Stimulated activated CD4-positive, alpha-beta T cell treated with anti-CD3 and anti-CD28 coated beads, Interleukin-12 subunit alpha, Interleukin-12 subunit beta, amount 100 ng/mL, for 48 hours (primary cell): ENCODE data around the gene CACNA1D.

Experiments used
- DNase-seq, 3 donors: peaks; one replicate each; pipeline ENCODE4 v3.0.0-alpha.2; 2020; ENCODE audit warnings: low read depth in 2 of 3, low spot score in 1 of 3

Gene CACNA1D

DNA sequence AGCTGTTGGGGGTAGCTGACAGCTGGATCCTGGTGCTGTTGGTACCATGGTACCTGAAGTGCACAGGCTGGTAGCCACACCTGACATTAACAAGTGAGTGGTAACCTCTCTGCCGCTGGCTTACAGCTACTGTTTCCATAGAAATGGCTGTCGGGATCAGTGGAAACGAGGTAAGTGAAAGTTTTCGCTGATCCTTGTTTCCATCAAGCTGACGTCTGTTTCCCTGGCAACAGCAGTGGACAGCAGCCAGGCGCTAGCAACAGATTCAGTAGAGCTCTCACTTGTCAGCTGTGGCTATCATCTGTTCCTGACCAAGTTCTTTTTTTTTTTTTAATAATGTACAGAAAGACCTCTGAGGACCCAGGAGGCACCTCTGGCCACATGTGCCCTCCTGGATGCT is 185.6 kb downstream of the CACNA1D start:
- DNase-seq, result no peak

DNA sequence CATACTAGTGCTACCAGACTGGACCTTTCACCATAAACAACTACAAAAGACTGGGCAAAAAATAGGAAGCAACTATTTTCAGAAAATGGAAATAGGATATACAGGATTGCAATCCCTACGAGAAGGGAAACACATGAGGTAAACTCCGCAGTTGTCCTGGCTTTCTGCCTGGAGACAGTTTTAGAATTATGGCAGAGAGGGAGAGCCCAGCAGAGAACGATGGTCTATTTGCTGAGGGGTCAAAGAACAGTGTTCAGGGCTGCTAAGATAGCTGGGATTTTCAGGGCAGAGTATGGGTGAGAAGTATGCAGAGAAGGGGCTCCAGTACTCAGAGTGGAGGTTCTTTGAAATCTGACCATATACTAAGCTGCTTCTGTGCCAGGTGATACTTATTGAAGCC is 188.4 kb downstream of the CACNA1D start:
- DNase-seq, result no peak

DNA sequence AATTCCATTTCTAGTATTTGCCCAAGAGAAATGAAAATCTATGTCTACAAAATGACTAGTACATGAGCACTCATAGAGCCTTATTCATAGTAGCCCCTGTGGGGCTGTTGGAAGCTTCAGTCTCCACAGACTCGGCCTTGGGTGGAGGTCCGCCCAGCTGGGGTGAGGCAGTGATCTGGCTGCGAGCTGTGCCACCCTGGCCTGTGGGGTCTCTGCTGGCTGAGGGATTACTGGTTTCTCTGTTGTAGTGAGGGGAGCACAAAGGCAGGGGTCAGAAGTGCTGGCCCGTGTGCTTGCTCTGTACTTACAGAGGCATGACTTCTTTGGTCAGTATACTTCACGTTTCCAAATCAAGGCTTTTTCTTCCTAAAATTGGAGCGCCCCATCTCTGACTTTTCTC is 193.7 kb downstream of the CACNA1D start:
- DNase-seq, result no peak

DNA sequence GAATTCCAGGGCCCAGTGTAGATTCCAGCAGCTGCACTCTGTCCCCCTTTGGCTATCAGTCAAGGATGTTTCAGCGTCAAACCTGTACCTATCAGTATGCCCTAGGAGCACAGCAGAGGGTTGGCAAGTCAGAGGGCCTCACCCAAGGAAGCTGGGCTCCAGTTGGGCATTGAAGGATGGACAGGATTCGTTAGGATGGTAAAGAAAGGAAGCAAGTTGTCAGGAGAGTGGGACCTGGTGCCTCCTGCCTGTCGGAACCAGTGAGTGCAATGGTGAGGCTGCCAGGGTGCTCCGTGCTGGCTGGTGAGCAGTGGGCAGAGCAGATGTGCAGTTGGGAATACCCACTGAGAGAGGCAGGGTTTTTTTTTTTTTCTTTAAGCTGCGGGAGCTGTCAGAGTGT is 194.6 kb downstream of the CACNA1D start:
- no peak for DNase-seq

DNA sequence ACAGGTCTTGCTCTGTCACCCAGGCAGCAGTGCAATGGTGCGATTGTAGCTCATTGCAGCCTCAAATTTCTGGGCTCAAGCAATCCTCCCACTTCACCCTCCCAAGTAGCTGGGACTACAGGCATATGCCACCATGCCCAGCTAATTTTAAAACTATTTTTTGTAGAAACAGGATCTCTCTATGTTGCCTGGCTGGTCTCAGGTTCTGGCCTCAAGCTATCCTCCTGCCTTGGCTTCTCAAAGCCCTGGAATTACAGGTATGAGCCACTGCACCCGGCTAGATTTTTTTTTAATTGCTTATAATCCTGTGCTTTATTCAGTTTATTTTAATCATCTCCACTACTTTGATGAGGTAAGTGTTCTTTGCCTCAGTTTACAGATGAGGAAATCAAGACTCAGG is 195.3 kb downstream of the CACNA1D start:
- DNase-seq, result no peak

DNA sequence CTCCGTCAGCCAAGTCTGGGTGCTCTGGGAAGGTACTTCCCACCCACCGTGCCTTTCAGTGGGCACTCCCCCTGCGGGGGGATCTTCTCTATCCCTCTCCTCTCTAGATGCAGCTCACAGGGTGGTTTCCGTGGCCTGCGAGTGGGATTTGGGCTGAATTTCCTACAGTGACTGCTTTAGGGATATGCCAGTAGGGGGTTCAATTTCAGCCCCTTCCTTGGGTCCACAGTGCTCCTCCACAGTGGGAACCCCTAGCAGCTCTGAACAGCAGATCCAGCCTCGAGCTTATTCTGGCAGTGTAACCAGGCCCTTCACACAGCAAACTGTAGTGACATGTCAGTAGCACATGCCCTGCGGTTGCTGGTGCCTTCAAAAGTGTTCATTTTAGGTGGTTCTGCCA is 196.1 kb downstream of the CACNA1D start:
- no peak for DNase-seq

DNA sequence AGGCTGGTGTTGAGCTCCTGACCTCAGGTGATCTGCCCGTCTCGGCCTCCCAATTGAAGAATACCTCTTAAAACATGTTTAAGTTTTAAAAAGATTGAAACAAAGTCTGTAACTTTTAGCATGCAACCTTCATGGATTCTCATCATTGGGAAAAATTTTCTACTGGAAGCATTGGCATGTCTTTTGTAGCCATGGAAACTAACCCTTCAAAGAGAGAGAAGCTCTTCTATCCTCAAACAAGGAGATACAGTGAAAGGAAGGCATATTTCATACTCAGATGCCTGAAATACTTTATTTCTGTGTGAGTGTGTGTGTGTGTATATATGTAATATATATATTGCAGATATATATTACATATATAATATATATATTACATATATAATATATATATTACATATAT is 196.9 kb downstream of the CACNA1D start:
- no peak for DNase-seq

DNA sequence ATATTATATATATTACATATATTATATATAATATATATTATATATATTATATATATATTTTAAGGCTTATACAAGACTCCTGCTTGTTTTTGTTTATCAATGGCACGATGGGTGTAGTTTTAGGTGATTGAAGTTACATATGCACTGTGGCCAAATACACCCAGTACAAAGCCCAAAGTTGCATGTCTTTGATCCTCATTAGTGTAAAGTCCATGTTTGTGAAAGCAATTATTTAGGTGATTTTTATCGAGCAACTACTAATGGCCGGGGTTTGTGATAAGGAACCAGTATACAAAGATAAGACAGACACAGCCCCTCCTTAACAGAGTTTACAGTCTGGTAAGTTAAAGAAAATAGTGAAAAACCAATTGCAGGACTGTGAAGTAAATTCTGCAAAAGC is 197.5 kb downstream of the CACNA1D start:
- DNase-seq, result no peak

DNA sequence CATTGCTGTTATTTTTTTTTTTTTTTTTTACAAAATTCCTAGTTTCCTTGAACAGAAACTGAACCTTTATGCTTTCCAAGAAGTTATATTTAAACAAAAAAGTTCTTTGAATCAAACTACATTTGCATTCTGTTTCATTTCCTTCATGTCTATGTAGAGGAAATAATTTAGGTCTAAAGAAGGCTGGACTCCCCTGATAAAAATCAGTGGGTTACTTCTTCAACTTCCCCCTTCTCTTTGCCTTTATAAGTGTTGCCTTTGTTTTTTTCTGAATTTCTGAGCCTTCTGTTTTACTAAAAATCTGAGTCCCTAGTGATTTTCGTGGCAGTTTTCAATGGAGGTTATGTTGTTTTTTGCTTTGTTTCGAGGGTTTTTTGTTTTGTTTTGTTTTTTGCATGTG is 199.0 kb downstream of the CACNA1D start:
- DNase-seq, result no peak

DNA sequence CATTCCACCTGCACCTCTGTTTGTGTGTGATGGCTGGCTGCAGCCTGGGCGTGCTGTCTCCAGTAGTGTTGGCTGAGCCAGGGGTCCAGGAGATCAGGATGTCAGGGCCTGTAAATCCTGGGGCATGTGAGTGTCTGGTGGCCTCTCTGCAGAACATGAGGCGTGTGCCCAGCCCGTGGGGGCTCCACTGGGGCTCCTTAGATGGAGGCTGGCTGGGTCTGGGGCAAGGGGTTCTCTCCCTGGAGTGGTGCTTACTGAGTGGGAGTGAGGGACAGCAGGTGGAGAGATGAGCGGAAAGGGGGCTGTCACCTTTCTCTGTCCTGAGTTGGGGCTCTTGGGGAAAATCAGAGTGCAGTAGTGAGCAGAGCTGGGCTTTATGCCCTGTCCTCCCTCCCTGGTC is 199.6 kb downstream of the CACNA1D start:
- no peak for DNase-seq

DNA sequence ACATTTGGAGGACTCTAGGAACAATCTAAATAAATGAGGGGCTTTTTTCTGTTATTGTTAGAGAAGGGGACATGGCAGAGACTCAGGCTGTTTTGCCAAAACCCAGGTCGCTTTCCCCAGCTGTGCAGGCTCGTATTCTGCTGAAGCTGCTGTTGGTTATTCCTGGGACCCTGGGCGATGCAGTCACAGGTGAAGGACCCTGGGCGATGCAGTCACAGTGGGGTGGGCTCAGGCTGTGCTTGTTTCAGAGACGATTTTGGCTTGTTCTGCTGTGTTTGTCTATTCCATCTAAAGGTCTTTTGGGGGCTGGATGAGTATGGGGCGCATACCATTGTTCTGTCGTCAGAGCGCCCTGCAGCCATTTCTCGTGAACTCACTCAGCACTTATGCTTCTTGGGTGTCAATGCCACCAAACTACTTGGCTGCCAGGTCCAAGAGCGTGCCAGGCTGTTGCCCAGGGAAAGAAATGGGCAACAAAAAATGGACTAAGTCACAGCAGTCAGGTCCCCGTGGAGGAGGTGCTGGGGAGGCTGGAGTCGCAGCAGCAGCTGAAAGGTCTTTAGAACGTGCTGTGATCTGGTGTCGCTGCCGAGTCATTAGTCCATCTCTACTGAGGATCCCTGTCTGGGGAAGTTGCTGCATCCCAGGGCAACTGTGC is 200.4 kb downstream of the CACNA1D start:
- DNase-seq, result no peak

DNA sequence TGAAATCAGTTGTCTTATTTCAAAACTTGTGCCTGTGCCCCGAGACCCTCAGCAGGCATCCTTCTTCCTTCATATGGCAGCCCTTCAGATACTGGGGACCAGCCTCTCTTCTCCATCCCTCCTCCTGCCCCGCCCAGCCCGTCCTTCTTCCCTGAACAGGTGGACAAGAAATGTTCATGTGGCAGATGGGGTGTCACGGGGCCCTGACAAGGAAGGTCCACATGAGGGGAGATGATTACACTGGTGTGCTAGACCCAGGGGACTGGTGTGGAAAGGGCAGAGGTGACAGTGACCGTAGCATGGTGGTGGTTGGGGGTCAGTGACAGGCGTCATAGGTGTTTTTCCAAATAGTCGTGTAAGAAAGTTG is 200.9 kb downstream of the CACNA1D start:
- DNase-seq, result no peak

DNA sequence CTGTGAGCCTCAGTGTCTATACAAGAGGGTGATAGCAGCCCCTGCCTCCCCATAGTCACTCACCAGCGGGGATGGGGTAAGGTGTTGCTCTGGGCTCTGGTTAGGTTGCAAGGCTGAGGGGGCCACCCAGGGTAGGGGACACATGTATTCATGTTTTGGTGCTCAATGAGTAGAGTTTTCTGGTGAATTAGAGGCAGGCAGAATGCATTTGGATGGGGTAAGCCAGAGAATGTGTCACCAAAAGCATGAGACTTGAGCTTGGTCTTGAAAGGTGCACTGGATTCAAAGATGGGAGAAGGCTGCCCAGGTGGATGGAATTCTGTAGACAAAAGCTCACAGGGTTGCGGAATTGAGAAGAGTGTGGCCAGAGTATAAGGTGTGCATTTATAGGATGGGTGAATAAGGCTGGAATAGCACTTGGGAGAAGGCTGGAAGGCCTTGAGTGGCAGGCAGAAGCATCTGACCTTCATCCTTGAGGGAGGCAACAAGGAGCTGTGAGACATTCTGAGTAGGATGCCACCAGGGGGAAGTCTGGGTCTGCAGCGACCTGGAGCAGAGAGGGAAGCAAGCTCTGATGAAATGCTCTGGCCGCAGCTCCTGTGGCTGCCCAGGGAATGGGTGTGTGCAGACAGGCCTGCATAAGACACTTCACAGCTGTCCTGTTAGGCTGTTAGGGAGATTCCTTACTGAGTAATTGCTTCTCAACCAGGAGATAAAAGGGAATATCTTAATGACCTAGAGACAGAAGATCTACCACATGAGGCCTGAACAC is 202.2 kb downstream of the CACNA1D start:
- DNase-seq, result no peak

DNA sequence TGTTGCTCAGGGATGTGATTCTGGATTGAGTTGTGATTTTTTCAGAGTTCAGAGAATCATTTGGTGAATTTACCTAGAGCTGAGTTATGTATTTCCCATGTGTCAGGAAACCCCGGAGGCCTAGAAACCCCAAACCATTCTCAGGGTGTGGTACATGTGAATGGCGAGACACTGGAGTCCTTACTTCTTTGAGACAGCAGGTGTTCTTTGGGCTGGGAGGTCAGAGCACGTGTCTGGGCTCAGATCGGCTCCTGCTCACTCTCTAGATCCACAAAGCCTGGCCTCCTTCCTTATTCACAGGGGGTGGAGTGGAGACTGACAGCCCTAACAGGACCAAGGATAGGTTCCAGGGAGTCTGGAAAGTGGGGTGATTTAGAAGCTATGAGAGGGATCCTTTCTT is 206.0 kb downstream of the CACNA1D start:
- DNase-seq, result no peak

DNA sequence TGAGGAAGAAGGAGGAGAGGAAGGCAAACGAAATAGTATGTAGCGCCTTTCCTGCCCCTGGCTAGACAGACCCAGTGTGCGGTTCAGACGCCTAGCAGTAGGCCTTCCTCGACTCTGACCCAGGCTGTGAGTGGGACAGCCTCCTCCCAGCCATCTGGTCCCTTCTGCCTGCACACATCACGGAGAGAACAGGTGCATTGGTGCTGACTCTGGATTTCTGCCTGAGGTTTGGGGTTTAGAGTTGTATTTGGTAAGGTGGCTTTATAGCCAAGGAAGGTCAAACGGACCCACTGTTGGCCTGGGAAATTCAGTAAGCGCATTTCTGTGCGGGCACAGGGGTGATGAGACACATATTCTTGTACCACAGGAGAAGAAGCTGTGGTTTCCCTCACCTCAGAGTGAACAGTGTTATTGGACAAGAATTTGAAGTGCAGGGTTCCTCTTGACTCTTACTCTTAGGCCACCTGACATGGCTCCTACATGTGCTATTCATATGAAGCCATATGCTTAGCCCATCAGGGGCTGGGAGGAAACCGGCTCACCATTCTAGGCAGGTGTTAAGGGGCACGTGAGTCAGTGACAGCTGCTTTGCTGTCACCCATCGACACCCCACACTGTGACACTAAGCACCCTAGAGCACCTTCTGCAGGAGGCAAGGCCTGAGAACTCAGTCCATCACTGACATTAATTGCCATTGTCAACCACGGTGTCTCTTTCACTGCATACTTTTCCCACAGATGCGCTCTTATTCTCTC is 208.5 kb downstream of the CACNA1D start:
- DNase-seq, result no peak

DNA sequence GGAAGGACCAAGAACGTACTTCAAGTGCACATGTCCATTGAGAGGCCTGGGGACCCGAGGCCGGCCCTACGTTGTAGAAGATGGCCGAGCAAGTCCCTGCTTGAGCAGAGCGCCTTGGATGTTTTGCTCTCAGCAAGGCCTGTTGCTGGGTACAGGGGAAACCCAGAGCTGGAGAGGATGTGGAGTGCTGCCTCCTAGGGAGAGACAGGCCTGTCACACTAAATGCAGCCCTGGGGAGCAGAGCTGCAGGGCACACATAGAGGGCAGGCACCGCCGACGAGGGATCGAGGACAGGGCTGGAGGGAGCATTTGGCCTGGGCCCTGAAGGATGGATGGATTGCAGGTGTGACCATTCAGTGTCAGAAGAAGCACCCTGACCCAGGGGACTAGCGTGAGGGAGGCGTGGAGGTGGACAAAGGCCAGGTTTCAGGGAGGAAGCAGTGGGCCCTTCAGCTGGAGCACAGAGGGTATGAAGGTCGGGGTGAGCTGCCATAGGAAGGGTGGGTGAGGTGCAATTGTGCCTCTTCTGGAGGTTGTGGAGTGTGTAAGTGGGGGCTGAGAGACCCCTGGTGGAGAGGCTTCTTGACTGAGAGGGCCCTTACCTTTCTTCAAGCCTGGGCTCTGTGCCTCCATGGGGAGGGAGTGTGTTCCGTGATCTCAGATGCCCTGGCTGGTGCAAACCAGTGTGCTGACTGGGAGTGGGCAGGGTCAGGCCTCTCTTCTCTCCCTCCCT is 209.4 kb downstream of the CACNA1D start:
- DNase-seq, result no peak

DNA sequence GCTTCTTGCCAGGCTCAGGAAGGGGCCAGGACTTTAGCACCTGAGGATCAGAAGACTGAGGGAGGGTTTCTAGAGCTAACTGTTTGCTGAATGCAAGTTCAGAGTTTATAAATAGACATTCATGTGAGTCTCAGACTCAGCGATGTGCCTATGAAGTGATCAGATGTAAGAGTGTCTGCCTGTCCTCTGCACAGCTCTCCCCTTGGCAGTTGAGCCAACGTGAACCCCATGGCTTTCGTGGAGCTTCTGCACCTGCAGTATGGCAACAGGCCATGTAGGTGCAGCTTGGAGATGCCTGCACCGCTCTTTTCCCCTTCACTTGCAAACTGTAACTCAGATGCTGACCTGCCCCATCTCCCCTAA is 209.9 kb downstream of the CACNA1D start:
- no peak for DNase-seq

DNA sequence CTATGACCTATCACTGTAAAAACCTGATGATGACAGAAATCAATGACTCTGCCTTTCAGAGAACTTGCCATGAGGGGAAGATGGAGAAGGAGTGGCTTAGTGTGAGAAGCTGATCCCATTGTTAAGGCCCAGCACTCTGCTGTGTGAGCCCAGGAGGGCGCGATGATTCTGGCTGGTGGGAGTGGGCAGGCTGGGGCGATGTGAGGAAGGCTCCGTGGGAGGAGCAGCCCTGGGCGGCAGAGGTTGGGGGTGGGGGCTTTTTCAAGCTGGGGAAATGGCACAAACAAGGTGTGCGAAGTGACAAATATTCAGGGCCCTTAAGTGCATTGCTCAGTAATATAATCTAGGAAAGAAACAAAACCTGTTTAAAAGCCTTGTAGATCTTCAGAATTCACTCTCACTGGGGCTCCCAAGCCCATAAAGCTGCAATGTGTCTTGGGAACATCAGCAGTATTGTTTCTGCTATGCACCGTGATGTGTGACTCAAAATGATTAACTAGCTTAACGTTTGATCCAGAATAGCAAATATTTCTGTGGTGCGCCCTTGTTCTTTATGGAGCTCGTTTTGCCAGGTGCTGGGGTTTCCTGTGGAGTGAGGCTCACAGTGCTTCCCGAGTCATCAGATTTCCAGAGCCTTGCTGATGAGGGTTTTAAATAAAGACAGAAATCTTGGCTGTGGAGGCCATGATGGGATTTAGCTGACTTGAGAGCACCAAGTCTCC is 210.8 kb downstream of the CACNA1D start:
- no peak for DNase-seq

DNA sequence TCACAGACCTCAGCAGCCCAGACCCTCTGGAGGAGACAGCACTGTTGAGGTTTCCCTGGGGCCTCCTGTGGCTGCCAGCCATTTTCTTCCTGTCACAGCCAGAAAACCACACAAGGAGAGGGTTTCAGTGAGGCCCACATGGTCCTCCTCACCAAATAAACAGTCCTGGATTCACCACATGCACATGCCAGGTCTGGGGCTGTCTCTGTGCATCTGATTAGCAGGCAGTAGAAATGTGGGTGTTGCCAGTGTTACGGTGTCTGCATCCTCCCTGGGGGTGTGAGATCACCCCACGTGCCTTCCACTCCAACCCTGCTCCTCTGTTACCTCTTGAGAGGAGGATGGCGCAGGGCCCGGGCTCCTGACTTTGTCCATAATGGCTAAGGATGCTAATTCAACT is 211.4 kb downstream of the CACNA1D start:
- no peak for DNase-seq

DNA sequence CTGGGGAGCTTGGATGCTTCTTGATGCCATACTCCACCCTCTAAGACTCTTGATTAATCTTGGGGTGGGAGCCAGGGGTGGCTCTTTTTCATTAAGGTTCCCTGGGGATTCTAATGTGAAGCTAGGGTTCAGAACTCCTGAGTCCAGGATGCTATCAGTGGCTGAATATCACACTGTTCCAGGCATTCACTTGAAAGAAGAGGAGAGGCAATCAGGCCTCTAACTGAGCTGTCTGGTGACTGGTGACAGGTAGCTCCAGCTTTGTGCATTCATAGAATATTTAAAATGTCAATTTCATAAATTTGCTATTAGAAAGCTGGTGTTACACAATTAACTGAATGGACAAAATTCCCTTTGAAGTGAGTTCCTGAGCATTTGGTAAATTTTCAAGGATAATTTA is 212.8 kb downstream of the CACNA1D start:
- no peak for DNase-seq

DNA sequence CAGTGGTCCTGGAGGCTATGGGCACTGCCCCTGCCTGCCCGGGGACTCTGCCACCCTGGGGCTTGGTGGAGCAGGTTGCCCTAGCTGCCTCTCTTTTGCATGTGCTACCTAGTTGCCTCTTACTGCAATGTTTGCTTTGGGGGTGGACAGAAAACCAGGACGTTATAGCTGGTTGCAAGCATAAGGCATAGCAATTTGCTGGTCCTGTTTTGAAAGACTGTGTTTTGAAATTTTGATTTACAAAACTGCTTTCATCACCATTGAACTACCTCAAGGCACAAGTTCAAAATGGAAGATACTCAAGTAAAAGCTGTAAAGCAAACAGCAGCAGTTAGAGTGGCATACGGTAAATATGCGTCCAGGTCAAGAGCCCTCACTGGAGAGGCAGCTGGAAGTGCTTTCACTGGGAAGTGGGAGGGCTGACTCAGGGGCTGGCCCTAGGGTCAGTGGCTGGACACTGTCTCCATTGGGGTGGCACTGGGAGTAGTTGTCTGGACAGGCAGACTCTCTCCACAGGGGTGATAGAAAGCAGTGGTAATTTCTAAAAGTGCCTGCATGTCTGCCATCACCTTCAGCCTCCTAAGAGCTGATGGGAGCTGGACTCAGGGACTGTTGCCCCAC is 213.7 kb downstream of the CACNA1D start:
- no peak for DNase-seq
